ENCODE results near the gene BAG1. TPM values are rescaled to one million over a fixed set of nuclear protein-coding genes. Genes with fewer than 3 reads are reported as not detected.

The BAG1 gene
- total RNA-seq, 2 donors from 2014 or later = 38.7 to 39.9 TPM

- WGBS, 2 experiments (ENCODE audit: insufficient coverage in 1 of 2, insufficient read length in 1 of 2) = 1 to 10% methylated on average over 4 to 14 of the region's 14 CpGs
Observed at GRCh38 chr9:33289936-33290246, 25.4 kb upstream of the BAG1 start.

GRCh38 chr9:33289496-33289895 lies 25.0 kb upstream of the BAG1 start:
- H3K27me3 ChIP-seq (ENCODE audit: control insufficient read depth, insufficient read depth, low read length, poor library complexity, severe bottlenecking) = no peaks in the 10 kb centered on the region
- Mint-ChIP-seq H3K4me3 (peak overlapping the region; percentile 99), H3K27me3 (ENCODE audit: insufficient read depth) (no peaks in the 10 kb centered on the region), H3K27ac (peak overlapping the region; percentile 99), H3K4me1 (peaks cover 10% of the 10 kb centered on the region), H3K9me3 (no peaks in the 10 kb centered on the region), H3K36me3 (ENCODE audit: low read depth) (peaks cover 6% of the 10 kb centered on the region)
- no peak overlapping the region for H3K27ac ChIP-seq (ENCODE audit: low read depth, low read length)
- H3K4me1 ChIP-seq (ENCODE audit: control insufficient read depth, insufficient read depth, low read length) = no peaks in the 10 kb centered on the region
- no peaks in the 10 kb centered on the region for H3K9me3 ChIP-seq (ENCODE audit: control insufficient read depth, low read length)
- peak overlapping the region; percentile 99 for H3K9ac ChIP-seq (ENCODE audit: extremely low read depth, low read length, poor library complexity, severe bottlenecking)
- peak; percentile 57 for DNase-seq
- 61% methylated on average over 7 of the region's 12 CpGs; no CpG with 5 or more reads in 1 of the 2 experiments for WGBS, 2 experiments (ENCODE audit: insufficient coverage in 1 of 2, insufficient read length in 1 of 2)
- TF ChIP-seq CTCF (conservative IDR thresholded peaks at IDR 0.05) = no peak
- peak overlapping the region; percentile 85 for H3K4me3 ChIP-seq (ENCODE audit: low read length)
- peaks cover 24% of the 10 kb centered on the region for H3K36me3 ChIP-seq (ENCODE audit: control insufficient read depth, insufficient read depth, low read length)

More at GRCh38 chr9:33289936-33290246, 25.4 kb upstream of the BAG1 start:
- Mint-ChIP-seq H3K9me3 (no peaks in the 10 kb centered on the region), H3K4me3 (peak overlapping the region; percentile 99), H3K36me3 (ENCODE audit: low read depth) (peaks cover 10% of the 10 kb centered on the region), H3K27ac (peak overlapping the region; percentile 99), H3K4me1 (peaks cover 10% of the 10 kb centered on the region), H3K27me3 (ENCODE audit: insufficient read depth) (no peaks in the 10 kb centered on the region)
- no peak for TF ChIP-seq CTCF (conservative IDR thresholded peaks at IDR 0.05)
- Histone ChIP-seq H3K4me3 (ENCODE audit: low read length) (peak overlapping the region; percentile 85), H3K27me3 (ENCODE audit: control insufficient read depth, insufficient read depth, low read length, poor library complexity, severe bottlenecking) (no peaks in the 10 kb centered on the region), H3K4me1 (ENCODE audit: control insufficient read depth, insufficient read depth, low read length) (no peaks in the 10 kb centered on the region), H3K9ac (ENCODE audit: extremely low read depth, low read length, poor library complexity, severe bottlenecking) (peak overlapping the region; percentile 99), H3K27ac (ENCODE audit: low read depth, low read length) (peak overlapping the region; percentile 94), H3K9me3 (ENCODE audit: control insufficient read depth, low read length) (no peaks in the 10 kb centered on the region), H3K36me3 (ENCODE audit: control insufficient read depth, insufficient read depth, low read length) (peaks cover 28% of the 10 kb centered on the region)
- no peak for DNase-seq

GRCh38 chr9:33288828-33289483 lies 24.4 kb upstream of the BAG1 start:
- Histone ChIP-seq H3K4me3 (ENCODE audit: low read length) (no peak overlapping the region), H3K4me1 (ENCODE audit: control insufficient read depth, insufficient read depth, low read length) (no peaks in the 10 kb centered on the region), H3K27me3 (ENCODE audit: control insufficient read depth, insufficient read depth, low read length, poor library complexity, severe bottlenecking) (no peaks in the 10 kb centered on the region), H3K27ac (ENCODE audit: low read depth, low read length) (no peak overlapping the region), H3K9me3 (ENCODE audit: control insufficient read depth, low read length) (no peaks in the 10 kb centered on the region), H3K9ac (ENCODE audit: extremely low read depth, low read length, poor library complexity, severe bottlenecking) (no peak overlapping the region), H3K36me3 (ENCODE audit: control insufficient read depth, insufficient read depth, low read length) (peaks cover 19% of the 10 kb centered on the region)
- no peak for DNase-seq
- Mint-ChIP-seq H3K36me3 (ENCODE audit: low read depth) (peaks cover 3% of the 10 kb centered on the region), H3K4me1 (peaks cover 10% of the 10 kb centered on the region), H3K9me3 (no peaks in the 10 kb centered on the region), H3K27me3 (ENCODE audit: insufficient read depth) (no peaks in the 10 kb centered on the region), H3K27ac (peak overlapping the region; percentile 30), H3K4me3 (peak overlapping the region; percentile 99)
- 90 to 96% methylated on average over 5 to 14 of the region's 14 CpGs for WGBS, 2 experiments (ENCODE audit: insufficient coverage in 1 of 2, insufficient read length in 1 of 2)
- TF ChIP-seq CTCF (conservative IDR thresholded peaks at IDR 0.05) = no peak
